AG04449 (cell line): Measurements from ENCODE around the gene RPL23.

Source experiments
- CTCF ChIA-PET: fragments of 350-600 bp; formaldehyde crosslinking; extraction: SDS; loops from one replicate; lab custom pipeline; 2021; ENCODE audit warnings: antibody characterized with exemption; lab: Yijun Ruan, JAX
- POLR2A ChIA-PET: fragments of 400-600, 350-600 bp; formaldehyde crosslinking; extraction: SDS; loops from one replicate; lab custom pipeline; 2020; ENCODE audit warnings: antibody characterized with exemption, inconsistent platforms; lab: Yijun Ruan, JAX
- DNase-seq: peaks from one replicate; pipeline ENCODE4 v3.0.0-alpha.2; 2010; ENCODE audit warnings: low read depth, low spot score
- H3K4me3 ChIP-seq: 2 replicates; pipeline ENCODE4 v1.5.1; 2011; ENCODE audit warnings: low read depth, mild to moderate bottlenecking, control low read depth, low read length
- CTCF ChIP-seq: IDR thresholded peaks from one replicate; pipeline ENCODE4 v1.5.1; 2011; ENCODE audit warnings: mild to moderate bottlenecking, moderate library complexity, low read length, control low read depth, inconsistent platforms; ENCODE audit not compliant: insufficient read depth; ENCODE audit errors: missing control alignments

RPL23 gene

DNA sequence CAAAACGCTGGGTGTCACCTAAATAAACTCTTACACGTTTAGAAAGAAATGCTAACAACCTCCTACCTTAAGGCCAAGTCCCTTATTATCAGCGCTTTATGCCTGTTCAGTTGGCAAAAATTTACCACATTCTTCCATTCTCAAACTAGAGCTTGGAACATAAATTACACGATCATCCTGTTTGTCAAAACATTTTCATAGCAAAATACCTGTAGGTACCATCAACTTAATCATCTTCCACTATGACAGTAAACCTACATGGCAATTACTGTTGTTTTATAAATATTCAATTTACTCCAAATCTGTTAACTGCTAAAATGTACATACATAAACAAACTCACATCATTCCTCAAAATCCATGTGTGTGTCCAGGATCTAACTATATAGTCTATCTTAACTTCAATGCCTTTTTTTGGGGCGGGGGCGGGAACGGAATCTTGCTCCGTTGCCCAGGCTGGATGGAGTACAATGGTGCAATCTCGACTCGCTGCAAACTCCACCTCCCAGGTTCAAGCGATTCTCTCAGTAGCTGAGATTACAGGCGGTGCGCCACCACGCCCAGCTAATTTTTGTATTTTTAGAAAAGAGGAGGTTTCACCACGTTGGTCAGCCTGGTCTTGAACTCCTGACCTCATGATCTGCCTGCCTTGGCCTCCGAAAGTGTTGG, 4.4 kb downstream of the RPL23 start:
- DNase-seq = no peak
- TF ChIP-seq CTCF = no peak
- POLR2A ChIA-PET = interaction anchor here (0.5 to 0.6 kb wide), 3 partner anchors 23 to 49 kb away, joined by 3 read pairs; no protein-coding TSS in a partner anchor
- CTCF ChIA-PET = interaction anchor here (1.0 to 1.1 kb wide), 2 partner anchors 134 to 326 kb away, joined by 3 to 5 read pairs; no protein-coding TSS in a partner anchor
- H3K4me3 ChIP-seq = no peak overlapping the region

- no peak for TF ChIP-seq CTCF
- no peak overlapping the region for H3K4me3 ChIP-seq
- no peak for DNase-seq
- ChIA-PET CTCF (interaction anchor here (1.0 to 1.1 kb wide), 2 partner anchors 135 to 326 kb away, joined by 3 to 5 read pairs; no protein-coding TSS in a partner anchor), POLR2A (interaction anchor here (0.5 to 1.2 kb wide), 5 partner anchors 21 to 50 kb away, joined by 3 to 5 read pairs (median 3); partner anchors contain the start of gene LASP1)
Observed at GRCh38 chr17:38848557-38848891, 5.0 kb downstream of the RPL23 start.

DNA sequence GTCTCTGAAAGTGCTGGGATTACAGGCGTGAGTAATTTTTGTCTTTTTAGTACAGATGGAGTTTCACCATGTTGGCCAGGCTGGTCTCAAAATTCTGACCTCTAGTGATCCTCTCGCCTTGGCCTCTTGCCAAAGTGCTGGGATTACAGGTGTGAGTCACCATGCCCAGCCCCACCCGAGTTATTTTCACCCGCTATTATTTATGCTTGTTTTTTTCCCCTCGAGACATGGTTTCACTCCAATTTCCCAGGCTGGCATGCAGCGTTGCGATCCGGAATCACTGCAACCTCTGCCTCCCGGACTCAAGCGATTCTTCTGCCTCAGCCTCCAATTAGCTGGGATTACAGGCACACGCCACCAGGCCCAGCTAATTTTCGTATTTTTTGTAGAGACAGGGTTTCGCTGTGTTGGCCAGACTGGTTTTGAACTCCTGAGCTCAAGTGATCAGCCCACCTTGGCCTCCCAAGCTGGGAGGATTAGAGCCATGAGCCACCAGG, 9.2 kb downstream of the RPL23 start:
- no peak for TF ChIP-seq CTCF
- ChIA-PET CTCF (interaction anchor here (0.9 kb wide), 1 partner anchor 330 kb away, joined by 3 read pairs; no protein-coding TSS in a partner anchor), POLR2A (interaction anchor here (0.6 to 1.5 kb wide), 3 partner anchors 9 to 46 kb away, joined by 3 to 15 read pairs (median 3); partner anchors contain the start of gene RPL23)
- H3K4me3 ChIP-seq = no peak overlapping the region
- no peak for DNase-seq

DNA sequence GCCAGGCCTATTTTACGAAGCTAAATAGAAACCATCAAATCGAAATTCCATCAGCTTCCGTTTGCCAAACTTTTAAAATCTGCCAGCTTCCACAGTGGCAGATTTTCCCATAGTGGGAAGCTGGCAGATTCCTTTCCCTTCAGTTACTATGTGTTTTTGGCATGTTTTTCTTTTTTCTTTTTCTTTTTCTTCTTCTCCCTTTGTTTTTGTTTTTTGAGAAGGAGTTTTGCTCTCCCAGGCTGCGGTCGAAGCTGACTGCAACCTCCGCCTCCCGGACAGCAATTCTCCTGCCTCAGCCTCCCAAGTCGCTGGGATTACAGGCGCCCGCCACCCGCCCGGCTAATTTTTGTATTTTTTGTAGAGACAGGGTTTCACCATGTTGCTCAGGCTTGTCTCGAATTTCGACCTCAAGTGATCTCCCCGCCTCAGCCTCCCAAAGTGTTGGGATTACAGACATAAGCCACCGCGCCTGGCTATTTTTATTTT, 27.7 kb downstream of the RPL23 start:
- ChIA-PET CTCF (no interaction called here), POLR2A (interaction anchor here (0.6 to 2.1 kb wide), 6 partner anchors 13 to 295 kb away, joined by 3 to 10 read pairs (median 4); partner anchors contain the start of genes LASP1 and RPL23)
- no peak for DNase-seq
- TF ChIP-seq CTCF = no peak
- H3K4me3 ChIP-seq = peak overlapping the region; percentile 70

GRCh38 chr17:38824899-38825761, 28.4 kb downstream of the RPL23 start, which contains the start of gene CWC25:
Gene CWC25, minus strand, starts transcription at chr17:38825321. Its CDS starts 138 bp downstream, at chr17:38825183.
- CTCF ChIA-PET = no interaction called here
- POLR2A ChIA-PET = interaction anchor here (0.6 to 2.1 kb wide), 6 partner anchors 13 to 295 kb away, joined by 3 to 10 read pairs (median 4); partner anchors contain the start of genes LASP1 and RPL23

More at GRCh38 chr17:38824899-38825761, 28.4 kb downstream of the RPL23 start, which contains the start of gene CWC25:
- peak within 1 kb of the TSS; percentile 70 for H3K4me3 ChIP-seq
- TF ChIP-seq CTCF = no peak
- DNase-seq = peak; percentile 78
